GM18505 (cell line): Measurements from ENCODE around the gene TESPA1.
"Not testable (repeated sequence)": the region's sequence is repeated elsewhere in the genome, so short reads cannot be mapped to it uniquely, and the experiment has no call there.

Experiments
- ATAC-seq: cut with Tn5 transposase; IDR thresholded peaks from one replicate; pipeline ENCODE4 v1.9.1; 2021; ENCODE audit not compliant: unreplicated experiment
- POLR2A ChIP-seq: IDR thresholded peaks from 4 replicates; pipeline ENCODE4 v1.6.1; 2011; ENCODE audit warnings: borderline replicate concordance; ENCODE audit not compliant: insufficient read depth, insufficient read length; ENCODE audit errors: extremely low read depth

Gene TESPA1

GRCh38 chr12:54993181-54993835 is 8.7 kb upstream of the TESPA1 start:
- no peak for TF ChIP-seq POLR2A
- ATAC-seq: no peak

DNA sequence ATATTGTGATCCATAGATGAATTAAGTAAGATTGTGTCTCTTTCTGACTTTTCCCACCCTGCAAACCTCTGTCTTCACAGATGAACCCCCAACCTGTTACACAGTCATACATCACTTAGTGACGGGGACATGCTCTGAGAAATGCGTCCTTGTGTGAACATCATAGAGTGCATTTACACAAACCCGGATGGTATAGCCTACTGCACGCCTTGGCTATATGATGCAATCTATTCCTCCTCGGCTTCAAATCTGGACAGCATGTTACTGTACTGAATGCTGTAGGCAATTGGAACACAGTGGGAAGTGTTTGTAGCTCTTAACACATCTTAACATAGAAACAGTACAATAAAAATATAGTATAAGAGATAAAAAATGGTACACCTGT is 7.4 kb upstream of the TESPA1 start:
- TF ChIP-seq POLR2A: no peak
- peak; percentile 60 for ATAC-seq

DNA sequence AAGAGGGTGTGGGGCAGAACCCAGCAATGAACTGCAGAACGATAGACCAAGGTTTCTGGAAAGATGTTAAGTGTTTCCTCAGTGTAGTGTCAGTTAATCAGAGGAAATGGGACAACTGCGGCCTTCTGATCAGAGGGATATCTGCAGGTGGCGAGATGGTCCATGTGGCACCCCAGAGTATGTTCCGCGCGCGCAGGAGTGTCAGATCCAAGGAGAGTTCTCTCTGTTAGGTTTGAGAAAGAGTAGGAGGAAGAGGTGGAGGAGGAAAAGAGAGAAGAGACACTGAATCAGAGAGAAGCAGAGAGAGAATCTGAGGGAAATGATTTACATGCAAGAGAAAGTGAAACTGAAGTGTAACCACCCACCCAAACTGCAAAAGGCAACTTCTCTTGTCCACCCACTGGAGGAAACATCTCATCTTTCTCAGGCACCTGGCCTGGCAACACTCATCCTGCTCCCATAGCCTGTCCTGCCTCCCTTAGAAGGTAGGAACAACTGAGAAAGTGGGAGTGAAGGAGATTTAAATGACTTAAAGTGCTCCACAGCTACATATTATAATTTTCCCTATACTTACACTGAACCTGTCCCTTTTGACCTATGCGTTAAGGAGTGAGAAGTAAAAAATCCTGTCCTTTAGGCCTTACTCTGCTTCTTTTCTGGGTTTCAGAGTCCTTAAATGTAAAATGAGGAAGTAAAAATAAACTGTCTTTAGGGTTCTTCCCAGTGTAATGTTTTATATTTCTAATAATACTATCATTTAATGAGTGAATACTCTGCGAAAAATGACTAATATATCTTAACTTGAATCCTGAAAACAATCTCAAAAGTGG is 6.8 kb upstream of the TESPA1 start:
- TF ChIP-seq POLR2A: peak; percentile 48
- ATAC-seq: peak; percentile 57

- TF ChIP-seq POLR2A: no peak
- ATAC-seq: no peak
Measured at GRCh38 chr12:54989829-54990228, 5.3 kb upstream of the TESPA1 start.

GRCh38 chr12:54988402-54989054 is 4.0 kb upstream of the TESPA1 start:
- TF ChIP-seq POLR2A: no peak
- no peak for ATAC-seq

DNA sequence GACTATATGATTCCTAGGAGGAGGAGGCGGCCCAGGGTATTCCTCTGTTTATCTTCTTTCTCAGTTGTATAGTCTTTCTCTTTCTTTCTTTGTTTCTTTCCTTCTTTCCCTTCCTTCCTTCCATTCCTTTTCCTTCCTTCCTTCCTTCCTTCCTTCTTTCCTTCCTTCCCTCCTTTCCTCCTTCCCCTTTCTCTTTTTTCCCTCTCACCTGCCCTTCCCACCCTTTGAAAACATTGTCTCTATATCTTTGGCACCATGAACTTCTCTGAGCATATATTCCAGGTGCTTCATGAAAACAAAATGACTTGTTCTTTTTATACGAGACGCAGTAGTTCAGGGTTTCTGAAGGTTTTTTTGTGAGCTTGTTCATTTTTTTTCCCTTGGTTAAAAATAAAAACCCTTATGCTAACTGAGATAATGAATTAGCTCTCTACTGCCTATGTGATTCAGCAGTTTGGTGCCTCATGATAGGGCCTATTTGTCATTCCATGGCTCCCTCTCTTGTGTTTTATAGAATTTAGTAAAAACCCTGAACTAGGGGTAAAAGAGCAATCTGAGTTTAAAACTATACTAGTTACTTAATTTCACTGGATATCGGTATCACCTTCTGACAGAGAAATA is 3.2 kb upstream of the TESPA1 start:
- TF ChIP-seq POLR2A: no peak
- ATAC-seq: no peak

DNA sequence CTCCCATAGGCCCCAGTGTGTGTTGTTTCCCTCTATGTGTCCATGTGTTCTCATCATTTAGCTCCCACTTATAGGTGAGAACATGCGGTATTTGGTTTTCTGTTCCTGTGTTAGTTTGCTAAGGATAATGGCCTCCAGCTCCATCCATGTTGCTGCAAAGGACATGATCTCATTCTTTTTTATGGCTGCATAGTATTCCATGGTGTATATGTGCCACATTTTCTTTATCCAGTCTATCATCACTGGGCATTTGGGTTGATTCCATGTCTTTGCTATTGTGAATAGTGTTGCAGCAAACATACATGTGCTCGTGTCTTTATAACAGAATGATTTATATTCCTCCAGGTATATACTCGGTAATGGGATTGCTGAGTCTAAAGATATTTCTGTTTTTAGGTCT is 2.2 kb upstream of the TESPA1 start:
- ATAC-seq: not testable (repeated sequence)

- TF ChIP-seq POLR2A: no peak
- no peak for ATAC-seq
Measured at GRCh38 chr12:54983536-54984101, 943 bp downstream of the TESPA1 start.

DNA sequence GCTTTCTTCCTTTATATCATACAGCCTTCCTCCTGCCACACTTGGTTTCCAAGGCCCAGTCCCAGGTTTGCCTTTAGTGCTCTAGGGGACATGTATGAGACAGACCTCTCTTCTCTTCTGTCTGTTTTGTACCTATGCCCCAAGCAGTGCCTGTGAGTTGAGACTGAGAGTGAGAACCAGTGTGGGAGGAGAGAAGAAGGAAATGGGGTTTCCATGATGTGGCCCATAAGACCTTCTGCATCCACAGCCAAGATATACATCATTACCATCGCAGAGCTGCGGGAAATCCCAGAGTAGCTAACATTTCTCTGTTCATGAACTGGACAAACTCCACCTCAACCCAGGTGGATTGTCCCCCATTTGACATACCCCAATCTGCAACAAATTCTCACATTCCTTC is 2.8 kb downstream of the TESPA1 start:
- TF ChIP-seq POLR2A: no peak
- no peak for ATAC-seq

DNA sequence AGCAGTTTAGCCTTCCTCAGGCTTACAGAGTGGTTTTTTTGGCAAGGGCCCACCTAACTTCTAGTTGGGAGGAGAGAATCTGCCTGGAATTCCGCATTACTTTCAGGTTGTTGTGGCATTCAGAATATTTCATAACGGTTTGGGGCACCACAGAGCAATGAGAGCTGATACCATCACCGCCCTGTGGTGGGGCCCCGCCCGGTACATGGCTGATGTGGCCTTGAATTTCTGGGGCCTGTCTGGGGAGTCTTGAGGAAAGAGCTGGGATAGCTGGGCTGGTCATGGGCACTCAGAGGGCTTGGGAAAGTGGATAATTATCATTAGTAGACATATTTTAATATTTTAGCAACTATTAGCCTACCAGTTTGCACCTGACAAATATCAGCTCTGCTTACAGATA is 4.2 kb downstream of the TESPA1 start:
- no peak for ATAC-seq
- no peak for TF ChIP-seq POLR2A

DNA sequence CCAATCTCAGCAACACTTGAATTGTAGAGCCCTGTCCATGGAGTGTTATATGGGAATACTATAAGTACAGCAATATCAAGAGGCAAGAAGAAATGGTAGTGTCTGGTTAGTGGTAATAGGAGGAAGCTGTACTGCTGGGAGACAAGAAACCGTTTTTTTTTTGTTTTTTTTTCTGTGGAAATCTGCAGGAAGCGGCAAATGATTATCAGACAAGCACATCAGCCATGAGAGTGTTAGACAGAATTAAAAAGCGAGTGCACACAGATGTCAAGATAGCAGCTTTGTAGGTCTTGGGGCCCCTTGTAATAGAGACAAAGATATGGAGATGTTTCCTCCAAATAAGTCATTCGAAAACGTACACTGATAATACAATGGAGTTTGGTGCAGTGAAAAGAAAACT is 6.7 kb downstream of the TESPA1 start:
- no peak for ATAC-seq
- TF ChIP-seq POLR2A: no peak

GRCh38 chr12:54977155-54977554 is 7.4 kb downstream of the TESPA1 start:
- ATAC-seq: no peak
- TF ChIP-seq POLR2A: no peak

DNA sequence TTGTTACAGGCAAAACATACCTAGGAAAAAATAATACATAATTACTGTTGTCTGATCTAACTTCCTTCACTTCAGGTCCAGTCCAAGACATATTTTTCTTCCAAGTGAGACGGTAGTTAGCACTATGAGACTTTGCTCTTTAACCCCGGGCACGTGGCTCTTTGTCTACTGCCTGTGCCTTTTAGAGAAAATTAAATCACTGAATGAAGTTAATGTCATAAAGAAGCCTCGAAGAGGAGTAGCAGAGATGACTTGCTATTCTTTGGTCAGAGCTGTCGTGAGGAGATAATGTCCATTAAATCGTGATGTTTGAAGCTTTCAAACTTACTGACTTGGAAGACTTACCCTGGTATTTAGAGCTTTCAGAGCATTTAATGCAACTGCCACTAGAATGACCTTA is 8.7 kb downstream of the TESPA1 start:
- no peak for TF ChIP-seq POLR2A
- ATAC-seq: no peak

GRCh38 chr12:54975272-54975671 is 9.3 kb downstream of the TESPA1 start:
- no peak for ATAC-seq
- TF ChIP-seq POLR2A: no peak

- no peak for ATAC-seq
- TF ChIP-seq POLR2A: no peak
Measured at GRCh38 chr12:54974279-54974678, 10.3 kb downstream of the TESPA1 start.
